Osteocyte (in vitro differentiated cells): ENCODE data around the gene SLC5A9. TPM values are rescaled to one million over a fixed set of nuclear protein-coding genes. Genes with fewer than 3 reads are reported as not detected.

Experiments
- DNase-seq: peaks from one replicate; pipeline ENCODE4 v3.0.0; 2021; ENCODE audit warnings: mixed read lengths; ENCODE audit not compliant: unreplicated experiment; ENCODE audit errors: extremely low spot score
- H3K27ac Mint-ChIP-seq: one replicate; pipeline ENCODE4 v1.8.0; 2021; ENCODE audit warnings: mild to moderate bottlenecking, mixed read lengths; ENCODE audit not compliant: unreplicated experiment
- H3K27me3 Mint-ChIP-seq: one replicate; pipeline ENCODE4 v1.8.0; 2021; ENCODE audit warnings: mixed read lengths; ENCODE audit not compliant: unreplicated experiment
- H3K36me3 Mint-ChIP-seq: one replicate; pipeline ENCODE4 v1.8.0; 2021; ENCODE audit warnings: mixed read lengths; ENCODE audit not compliant: unreplicated experiment
- H3K4me1 Mint-ChIP-seq: one replicate; pipeline ENCODE4 v1.8.0; 2021; ENCODE audit warnings: mixed read lengths; ENCODE audit not compliant: unreplicated experiment
- H3K4me3 Mint-ChIP-seq: one replicate; pipeline ENCODE4 v1.8.0; 2021; ENCODE audit warnings: mild to moderate bottlenecking, moderate library complexity, mixed read lengths; ENCODE audit not compliant: unreplicated experiment
- H3K9me3 Mint-ChIP-seq: one replicate; pipeline ENCODE4 v1.8.0; 2021; ENCODE audit warnings: mixed read lengths; ENCODE audit not compliant: unreplicated experiment
- CTCF ChIP-seq: fragments of 200-600 bp; sonication (generic); IDR thresholded peaks from 2 replicates; pipeline ENCODE4 v1.5.0; 2021; ENCODE audit warnings: antibody characterized with exemption, mild to moderate bottlenecking, moderate library complexity
- total RNA-seq: library from RNA; stranded (reverse); gene quantifications from 2 replicates; pipeline ENCODE4 v1.2.1, GENCODE V29; 2021

SLC5A9 gene
- total RNA-seq, 1 donor from 2014 or later = not detected

GRCh38 chr1:48198970-48199369 is 23.5 kb upstream of the SLC5A9 start:
- H3K27ac Mint-ChIP-seq = no peak overlapping the region

GRCh38 chr1:48200166-48200900 is 22.2 kb upstream of the SLC5A9 start:
- H3K27ac Mint-ChIP-seq = no peak overlapping the region
- no peak for TF ChIP-seq CTCF
- peak; percentile 7 for DNase-seq
- no peaks in the 10 kb centered on the region for H3K4me1 Mint-ChIP-seq
- no peak overlapping the region for H3K4me3 Mint-ChIP-seq
- H3K9me3 Mint-ChIP-seq = no peaks in the 10 kb centered on the region
- H3K27me3 Mint-ChIP-seq = peaks cover 11% of the 10 kb centered on the region
- no peaks in the 10 kb centered on the region for H3K36me3 Mint-ChIP-seq

More at GRCh38 chr1:48198970-48199369, 23.5 kb upstream of the SLC5A9 start:
- no peak for TF ChIP-seq CTCF
- H3K9me3 Mint-ChIP-seq = no peaks in the 10 kb centered on the region
- H3K27me3 Mint-ChIP-seq = peaks cover 11% of the 10 kb centered on the region
- no peak overlapping the region for H3K4me3 Mint-ChIP-seq
- DNase-seq = peak; percentile 19
- H3K36me3 Mint-ChIP-seq = no peaks in the 10 kb centered on the region
- H3K4me1 Mint-ChIP-seq = no peaks in the 10 kb centered on the region

GRCh38 chr1:48202030-48202752 is 20.3 kb upstream of the SLC5A9 start:
- H3K27ac Mint-ChIP-seq = no peak overlapping the region
- no peak overlapping the region for H3K4me3 Mint-ChIP-seq

GRCh38 chr1:48203287-48203900 is 19.1 kb upstream of the SLC5A9 start:
- peak; percentile 8 for DNase-seq
- no peaks in the 10 kb centered on the region for H3K4me1 Mint-ChIP-seq
- H3K4me3 Mint-ChIP-seq = no peak overlapping the region
- TF ChIP-seq CTCF = peak; percentile 63
- H3K9me3 Mint-ChIP-seq = no peaks in the 10 kb centered on the region
- H3K27ac Mint-ChIP-seq = no peak overlapping the region
- H3K27me3 Mint-ChIP-seq = peaks cover 10% of the 10 kb centered on the region
- H3K36me3 Mint-ChIP-seq = no peaks in the 10 kb centered on the region

More at GRCh38 chr1:48202030-48202752, 20.3 kb upstream of the SLC5A9 start:
- Mint-ChIP-seq H3K4me1 (no peaks in the 10 kb centered on the region), H3K9me3 (no peaks in the 10 kb centered on the region), H3K27me3 (peaks cover 11% of the 10 kb centered on the region), H3K36me3 (no peaks in the 10 kb centered on the region)
- peak; percentile 81 for TF ChIP-seq CTCF
- DNase-seq = peak; percentile 86

- H3K4me1 Mint-ChIP-seq = no peaks in the 10 kb centered on the region
Observed at GRCh38 chr1:48205522-48205921, 17.0 kb upstream of the SLC5A9 start.

More at GRCh38 chr1:48205522-48205921, 17.0 kb upstream of the SLC5A9 start:
- no peak for TF ChIP-seq CTCF
- Mint-ChIP-seq H3K27ac (no peak overlapping the region), H3K27me3 (peaks cover 5% of the 10 kb centered on the region), H3K9me3 (no peaks in the 10 kb centered on the region), H3K36me3 (no peaks in the 10 kb centered on the region), H3K4me3 (no peak overlapping the region)
- peak; percentile 57 for DNase-seq
